Measurements from ENCODE around the gene OSCAR.
"Not testable (repeated sequence)": the region's sequence is repeated elsewhere in the genome, so short reads cannot be mapped to it uniquely, and the experiment has no call there.

DNA sequence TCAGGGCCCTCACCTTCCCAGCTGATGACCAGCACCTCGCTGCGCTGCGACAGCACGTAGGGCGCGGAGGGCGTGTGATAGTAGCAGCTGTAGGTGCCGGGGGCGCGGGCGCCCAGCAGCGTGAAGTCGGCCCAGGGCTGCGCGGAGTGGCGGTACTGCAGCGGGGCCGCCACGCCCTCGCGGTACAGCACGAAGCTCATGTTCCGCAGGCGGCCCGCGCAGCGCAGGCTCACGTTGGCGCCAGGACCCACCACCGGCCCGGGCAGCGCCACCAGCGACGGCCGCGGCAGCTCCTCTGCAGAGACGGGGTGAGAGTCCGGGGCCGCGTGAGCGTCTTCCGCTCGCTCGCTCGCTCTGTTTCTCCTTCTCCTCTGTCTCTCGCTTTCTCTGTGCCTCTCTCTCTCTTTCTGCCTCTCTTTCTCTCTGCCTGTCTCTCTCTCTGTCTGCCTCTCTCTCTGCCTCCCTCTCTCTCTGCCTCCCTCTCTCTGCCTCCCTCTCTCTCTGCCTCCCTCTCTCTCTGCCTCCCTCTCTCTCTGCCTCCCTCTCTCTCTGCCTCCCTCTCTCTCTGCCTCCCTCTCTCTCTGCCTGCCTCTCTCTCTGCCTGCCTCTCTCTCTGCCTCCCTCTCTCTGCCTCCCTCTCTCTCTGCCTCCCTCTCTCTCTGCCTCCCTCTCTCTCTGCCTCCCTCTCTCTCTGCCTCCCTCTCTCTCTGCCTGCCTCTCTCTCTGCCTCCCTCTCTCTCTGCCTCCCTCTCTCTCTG lies 4.6 kb downstream of the OSCAR start:
- TF ChIP-seq, protein P1, sequence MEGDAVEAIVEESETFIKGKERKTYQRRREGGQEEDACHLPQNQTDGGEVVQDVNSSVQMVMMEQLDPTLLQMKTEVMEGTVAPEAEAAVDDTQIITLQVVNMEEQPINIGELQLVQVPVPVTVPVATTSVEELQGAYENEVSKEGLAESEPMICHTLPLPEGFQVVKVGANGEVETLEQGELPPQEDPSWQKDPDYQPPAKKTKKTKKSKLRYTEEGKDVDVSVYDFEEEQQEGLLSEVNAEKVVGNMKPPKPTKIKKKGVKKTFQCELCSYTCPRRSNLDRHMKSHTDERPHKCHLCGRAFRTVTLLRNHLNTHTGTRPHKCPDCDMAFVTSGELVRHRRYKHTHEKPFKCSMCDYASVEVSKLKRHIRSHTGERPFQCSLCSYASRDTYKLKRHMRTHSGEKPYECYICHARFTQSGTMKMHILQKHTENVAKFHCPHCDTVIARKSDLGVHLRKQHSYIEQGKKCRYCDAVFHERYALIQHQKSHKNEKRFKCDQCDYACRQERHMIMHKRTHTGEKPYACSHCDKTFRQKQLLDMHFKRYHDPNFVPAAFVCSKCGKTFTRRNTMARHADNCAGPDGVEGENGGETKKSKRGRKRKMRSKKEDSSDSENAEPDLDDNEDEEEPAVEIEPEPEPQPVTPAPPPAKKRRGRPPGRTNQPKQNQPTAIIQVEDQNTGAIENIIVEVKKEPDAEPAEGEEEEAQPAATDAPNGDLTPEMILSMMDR (IDR thresholded peaks at IDR 0.05; ENCODE audit: insufficient read depth, low read depth, low read length), result not testable (repeated sequence)
- TF ChIP-seq EZH2 (IDR thresholded peaks at IDR 0.05; ENCODE audit: insufficient read depth, low read length), result not testable (repeated sequence)
